G401.6 (cell line): Measurements from ENCODE around the gene FAM228B.

Experiments used
- FAIRE-seq: peaks from 2 replicates; lab custom pipeline; 2012; peaks lifted over from hg19 to GRCh38; lab: Jason Lieb, UNC

FAM228B gene

GRCh38 chr2:24204505-24204904, 81.2 kb downstream of the FAM228B start:
- no peak for FAIRE-seq

DNA sequence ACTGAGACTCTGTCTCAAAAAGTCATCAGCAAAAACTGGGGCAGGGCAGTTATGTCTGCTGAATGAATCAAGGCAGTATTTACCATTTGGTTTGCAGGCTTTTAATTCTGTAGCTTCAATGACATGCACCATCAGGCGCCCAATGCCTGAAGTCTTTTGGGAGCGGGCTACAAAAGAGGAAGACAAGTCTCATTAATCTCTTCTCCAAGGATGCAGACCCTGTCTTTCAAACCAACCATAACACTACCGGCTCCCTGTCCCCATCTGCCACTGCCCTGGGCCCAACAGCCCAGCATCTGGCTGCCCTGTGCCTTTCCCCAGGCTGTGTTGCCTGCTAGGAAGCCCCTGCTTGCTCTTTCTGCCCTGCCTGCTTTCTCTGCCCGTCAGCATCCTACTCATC, 81.9 kb downstream of the FAM228B start:
- no peak for FAIRE-seq

- no peak for FAIRE-seq
Measured at GRCh38 chr2:24206242-24206641, 83.0 kb downstream of the FAM228B start.

DNA sequence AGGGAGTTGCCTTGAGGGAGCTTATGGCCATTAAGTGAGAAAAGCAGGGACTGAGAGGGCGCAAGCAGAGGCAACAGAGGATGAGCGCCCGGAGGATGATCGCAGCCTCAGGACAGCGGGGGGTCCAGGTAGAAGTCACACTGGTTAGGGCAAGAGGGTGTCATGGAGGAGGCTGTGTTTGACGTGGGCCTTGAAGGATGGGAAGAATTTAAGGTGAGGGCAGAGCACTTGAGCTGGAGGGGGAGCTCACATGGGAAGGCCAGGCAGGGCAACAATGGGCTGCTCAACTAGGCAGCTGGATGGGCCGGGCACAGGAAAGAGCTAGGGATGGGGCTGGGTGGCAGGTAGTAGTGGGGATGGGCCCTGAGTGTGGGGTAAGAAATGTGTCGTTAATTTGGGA, 83.4 kb downstream of the FAM228B start:
- no peak for FAIRE-seq

DNA sequence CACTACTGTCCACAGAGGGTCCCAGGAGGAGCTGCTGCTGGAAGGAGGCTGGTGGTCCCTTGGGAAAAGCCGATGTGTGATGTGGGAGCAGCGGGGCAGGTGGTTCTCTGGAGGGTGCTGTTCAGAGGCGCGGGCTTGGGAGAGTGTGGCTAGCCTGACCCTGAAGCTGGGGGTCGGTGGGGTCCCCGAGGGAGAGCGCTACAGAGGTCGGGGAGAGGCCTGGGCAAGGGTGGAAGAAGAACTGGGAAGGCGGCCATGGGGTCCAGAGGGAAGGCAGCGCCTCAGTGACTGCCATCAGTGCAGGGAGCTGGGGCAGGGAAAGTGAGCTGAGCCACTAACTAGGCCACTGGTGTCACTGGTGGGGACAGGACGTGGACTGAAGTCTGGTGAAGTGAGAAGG, 84.1 kb downstream of the FAM228B start:
- no peak for FAIRE-seq

- FAIRE-seq, result no peak
Measured at GRCh38 chr2:24208490-24208889, 85.2 kb downstream of the FAM228B start.

GRCh38 chr2:24209389-24210105, 86.3 kb downstream of the FAM228B start:
- no peak for FAIRE-seq

GRCh38 chr2:24210106-24210455, 86.8 kb downstream of the FAM228B start:
- no peak for FAIRE-seq

DNA sequence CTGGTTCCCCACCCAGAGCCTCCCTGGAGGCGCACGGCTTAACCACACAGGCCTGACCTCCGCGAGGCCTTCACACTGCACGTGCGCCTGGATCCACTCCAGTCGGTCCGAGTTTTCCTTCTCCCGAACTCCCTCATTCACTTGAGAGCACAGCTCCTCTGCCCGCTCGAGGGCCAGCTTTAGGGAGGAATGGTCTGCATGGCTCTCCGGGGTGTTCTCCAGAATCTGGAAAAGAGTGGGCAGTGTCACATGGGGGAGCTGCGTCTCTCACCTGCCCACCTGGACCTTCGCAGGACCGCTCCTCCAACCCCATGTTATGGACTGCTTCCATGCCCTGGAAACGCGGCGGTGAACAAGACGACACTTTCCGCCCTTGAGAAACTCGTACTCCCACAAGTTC, 87.5 kb downstream of the FAM228B start:
- FAIRE-seq, result no peak

- no peak for FAIRE-seq
Measured at GRCh38 chr2:24211408-24211807, 88.1 kb downstream of the FAM228B start.

- no peak for FAIRE-seq
Measured at GRCh38 chr2:24214880-24215279, 91.6 kb downstream of the FAM228B start.
